ENCODE results near the gene HGFAC. TPM values are rescaled to one million over a fixed set of nuclear protein-coding genes. Genes with fewer than 3 reads are reported as not detected.

The HGFAC gene
- total RNA-seq, 1 donor from 2014 or later = not detected

DNA sequence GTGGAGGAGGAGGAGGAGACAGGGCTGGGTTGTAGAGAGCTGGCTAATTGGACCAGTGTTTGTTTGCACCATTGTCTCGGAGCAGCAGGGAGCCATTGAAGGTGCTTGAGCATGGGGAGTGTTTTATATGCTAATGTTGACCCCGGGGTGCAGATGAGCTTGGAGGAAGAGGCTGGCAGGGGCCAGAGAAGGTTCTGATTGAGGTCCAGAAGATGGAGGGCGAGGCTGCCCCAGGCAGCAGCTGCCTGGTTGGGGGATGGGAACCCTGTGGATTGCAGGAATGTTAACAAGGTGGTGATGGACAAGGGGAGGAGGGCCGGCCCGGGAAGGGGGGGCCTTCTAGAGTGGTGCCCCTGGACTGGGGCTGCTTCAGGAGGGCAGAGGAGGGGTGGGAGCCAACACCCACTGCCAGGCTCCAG is 39.4 kb downstream of the HGFAC start:
- peaks cover 15% of the 10 kb centered on the region for H3K27me3 ChIP-seq (ENCODE audit: control insufficient read depth, insufficient read depth, low read length)
- FAIRE-seq = no peak

DNA sequence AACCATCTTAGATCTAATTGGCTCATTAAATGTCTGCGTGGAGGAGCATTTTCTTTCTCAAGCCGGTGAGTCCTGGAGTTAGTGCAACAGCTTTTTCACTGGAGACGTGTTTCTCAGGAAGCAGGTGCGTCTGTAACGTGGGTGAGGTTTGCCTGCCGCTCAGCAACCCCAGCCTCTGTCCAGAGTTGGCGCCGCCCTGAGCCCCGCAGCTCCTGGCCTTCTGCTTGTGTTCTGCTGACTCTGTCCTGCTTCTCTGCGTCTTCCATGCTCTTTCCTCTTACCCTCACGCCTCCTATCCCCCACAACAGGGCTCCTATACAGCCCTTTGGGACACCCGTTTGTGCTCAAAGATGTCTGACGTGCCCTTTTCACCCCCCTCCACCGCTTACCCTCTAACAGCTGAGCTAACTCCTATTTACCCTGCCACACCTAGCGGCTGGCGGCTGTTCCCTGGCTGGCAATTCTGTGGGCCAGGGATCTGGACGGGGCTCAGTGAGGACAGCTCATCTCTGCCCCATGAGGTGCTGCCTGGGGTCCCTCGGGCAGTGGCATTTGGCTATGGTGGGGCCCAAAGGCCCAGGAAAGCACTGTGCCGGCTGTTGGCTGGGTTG is 40.1 kb downstream of the HGFAC start:
- Histone ChIP-seq H3K4me3 (ENCODE audit: low read depth, low read length) (no peak overlapping the region), H3K36me3 (ENCODE audit: control insufficient read depth, insufficient read depth, low read length) (no peaks in the 10 kb centered on the region), H3K27me3 (ENCODE audit: control insufficient read depth, insufficient read depth, low read length) (peaks cover 13% of the 10 kb centered on the region)
- FAIRE-seq (peak; percentile 47), DNase-seq (ENCODE audit: low read depth) (no peak)
- TF ChIP-seq, protein P1, sequence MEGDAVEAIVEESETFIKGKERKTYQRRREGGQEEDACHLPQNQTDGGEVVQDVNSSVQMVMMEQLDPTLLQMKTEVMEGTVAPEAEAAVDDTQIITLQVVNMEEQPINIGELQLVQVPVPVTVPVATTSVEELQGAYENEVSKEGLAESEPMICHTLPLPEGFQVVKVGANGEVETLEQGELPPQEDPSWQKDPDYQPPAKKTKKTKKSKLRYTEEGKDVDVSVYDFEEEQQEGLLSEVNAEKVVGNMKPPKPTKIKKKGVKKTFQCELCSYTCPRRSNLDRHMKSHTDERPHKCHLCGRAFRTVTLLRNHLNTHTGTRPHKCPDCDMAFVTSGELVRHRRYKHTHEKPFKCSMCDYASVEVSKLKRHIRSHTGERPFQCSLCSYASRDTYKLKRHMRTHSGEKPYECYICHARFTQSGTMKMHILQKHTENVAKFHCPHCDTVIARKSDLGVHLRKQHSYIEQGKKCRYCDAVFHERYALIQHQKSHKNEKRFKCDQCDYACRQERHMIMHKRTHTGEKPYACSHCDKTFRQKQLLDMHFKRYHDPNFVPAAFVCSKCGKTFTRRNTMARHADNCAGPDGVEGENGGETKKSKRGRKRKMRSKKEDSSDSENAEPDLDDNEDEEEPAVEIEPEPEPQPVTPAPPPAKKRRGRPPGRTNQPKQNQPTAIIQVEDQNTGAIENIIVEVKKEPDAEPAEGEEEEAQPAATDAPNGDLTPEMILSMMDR (IDR thresholded peaks at IDR 0.05; ENCODE audit: insufficient read depth, low read length, severe bottlenecking) = no peak

More for the DNA sequence above, 39.4 kb downstream of the HGFAC start:
- TF ChIP-seq, protein P1 (IDR thresholded peaks at IDR 0.05; ENCODE audit: insufficient read depth, low read length, severe bottlenecking) = no peak
- DNase-seq (ENCODE audit: low read depth) = no peak
- Histone ChIP-seq H3K4me3 (ENCODE audit: low read depth, low read length) (no peak overlapping the region), H3K36me3 (ENCODE audit: control insufficient read depth, insufficient read depth, low read length) (no peaks in the 10 kb centered on the region)

DNA sequence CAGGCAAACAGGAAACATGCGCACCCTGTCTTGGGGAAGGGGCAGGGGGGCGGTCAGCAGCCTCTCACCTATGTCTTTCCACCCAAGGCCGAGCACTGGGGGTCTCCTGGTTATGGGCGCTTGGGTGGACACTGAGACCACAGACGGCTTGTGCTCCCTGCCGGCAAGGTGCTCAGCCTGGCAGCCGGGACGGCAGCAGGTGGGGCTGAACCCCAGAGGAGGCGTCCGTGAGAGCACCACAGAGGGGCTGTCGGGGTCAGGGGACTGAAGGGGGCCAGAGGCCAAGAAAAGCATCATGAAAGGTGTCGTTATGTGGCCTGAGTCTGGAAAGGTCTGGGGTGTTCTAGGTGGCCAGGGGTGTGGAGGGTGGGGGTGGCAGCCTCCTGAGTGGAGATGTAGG is 40.9 kb downstream of the HGFAC start:
- peaks cover 6% of the 10 kb centered on the region for H3K27me3 ChIP-seq (ENCODE audit: control insufficient read depth, insufficient read depth, low read length)
- FAIRE-seq (no peak), DNase-seq (ENCODE audit: low read depth) (no peak)
- TF ChIP-seq, protein P1 (IDR thresholded peaks at IDR 0.05; ENCODE audit: insufficient read depth, low read length, severe bottlenecking) = no peak
- H3K4me3 ChIP-seq (ENCODE audit: low read depth, low read length) = no peak overlapping the region
- H3K36me3 ChIP-seq (ENCODE audit: control insufficient read depth, insufficient read depth, low read length) = no peaks in the 10 kb centered on the region

DNA sequence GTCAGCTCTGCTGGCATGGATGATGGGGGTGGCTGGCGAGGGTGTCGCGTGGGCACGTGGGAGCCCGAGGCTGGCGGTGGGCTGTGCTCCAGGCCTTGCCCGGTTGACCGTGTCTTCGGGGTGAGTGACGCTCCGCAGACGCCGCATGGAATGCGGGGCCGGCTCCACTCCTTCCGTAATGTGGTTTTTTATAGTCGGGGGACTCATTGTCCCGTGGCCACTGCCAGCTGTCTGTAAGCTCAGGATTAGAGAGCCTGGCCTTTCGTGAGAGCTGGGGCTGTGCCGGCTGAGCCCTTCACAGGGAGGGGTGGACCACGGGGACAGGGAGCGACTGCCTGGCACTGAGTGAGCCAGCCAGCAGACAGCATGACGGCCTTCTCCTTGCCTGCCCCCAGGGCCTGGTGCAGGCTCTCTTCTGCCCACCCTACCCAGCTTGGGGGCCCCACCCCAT is 41.7 kb downstream of the HGFAC start:
- no peak for DNase-seq (ENCODE audit: low read depth)
- TF ChIP-seq, protein P1 (IDR thresholded peaks at IDR 0.05; ENCODE audit: insufficient read depth, low read length, severe bottlenecking) = no peak
- peaks cover 3% of the 10 kb centered on the region for H3K27me3 ChIP-seq (ENCODE audit: control insufficient read depth, insufficient read depth, low read length)

GRCh38 chr4:3484057-3484973 is 42.5 kb downstream of the HGFAC start:
- TF ChIP-seq, protein P1 (IDR thresholded peaks at IDR 0.05; ENCODE audit: insufficient read depth, low read length, severe bottlenecking) = no peak
- Histone ChIP-seq H3K36me3 (ENCODE audit: control insufficient read depth, insufficient read depth, low read length) (no peaks in the 10 kb centered on the region), H3K27me3 (ENCODE audit: control insufficient read depth, insufficient read depth, low read length) (no peaks in the 10 kb centered on the region), H3K4me3 (ENCODE audit: low read depth, low read length) (peak overlapping the region; percentile 37)
- DNase-seq (ENCODE audit: low read depth) = peak; percentile 92
- peak; percentile 40 for FAIRE-seq

More for the DNA sequence above, 41.7 kb downstream of the HGFAC start:
- FAIRE-seq = no peak
- Histone ChIP-seq H3K36me3 (ENCODE audit: control insufficient read depth, insufficient read depth, low read length) (no peaks in the 10 kb centered on the region), H3K4me3 (ENCODE audit: low read depth, low read length) (no peak overlapping the region)
